HG02981 (cell line): ENCODE data around the gene TFAP2E.
A peak's percentile ranks its signal among the peaks of the same experiment; 100 is the strongest.

Experiments used
- ATAC-seq: cut with Tn5 transposase; IDR thresholded peaks from one replicate; pipeline ENCODE4 v1.9.1; 2021; ENCODE audit warnings: mild to moderate bottlenecking, moderate library complexity; ENCODE audit not compliant: unreplicated experiment

The TFAP2E gene

DNA sequence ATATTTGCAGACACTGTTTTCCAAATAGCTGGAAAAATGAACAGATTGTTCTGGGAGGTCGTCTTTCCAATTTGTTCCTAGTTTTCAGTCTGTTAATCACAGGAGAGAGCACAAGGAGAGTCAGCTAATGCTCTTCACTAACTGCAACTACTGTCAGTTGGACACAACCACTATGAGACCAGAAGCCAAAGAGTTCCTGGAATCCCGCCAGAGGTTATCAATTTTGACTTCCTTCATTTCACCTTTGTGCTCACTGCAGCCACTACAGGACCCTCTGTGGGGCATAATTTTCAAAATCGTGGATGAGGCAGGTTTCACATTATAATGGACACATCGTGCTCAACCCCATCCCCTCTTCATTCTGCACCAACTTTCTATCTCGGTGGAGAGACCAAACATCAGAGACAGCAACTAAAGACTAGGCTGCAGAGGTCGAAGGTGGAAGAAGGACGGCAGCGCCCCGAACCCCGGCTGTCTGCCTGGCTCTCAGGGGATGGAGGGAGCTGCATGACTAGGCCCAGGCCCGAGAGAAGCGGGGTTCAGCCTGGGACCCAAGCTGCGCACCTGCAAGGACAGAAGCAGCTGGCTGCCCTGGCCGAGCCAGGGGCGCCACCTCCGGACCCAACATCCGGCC, 16.5 kb upstream of the TFAP2E start:
- ATAC-seq = no peak

DNA sequence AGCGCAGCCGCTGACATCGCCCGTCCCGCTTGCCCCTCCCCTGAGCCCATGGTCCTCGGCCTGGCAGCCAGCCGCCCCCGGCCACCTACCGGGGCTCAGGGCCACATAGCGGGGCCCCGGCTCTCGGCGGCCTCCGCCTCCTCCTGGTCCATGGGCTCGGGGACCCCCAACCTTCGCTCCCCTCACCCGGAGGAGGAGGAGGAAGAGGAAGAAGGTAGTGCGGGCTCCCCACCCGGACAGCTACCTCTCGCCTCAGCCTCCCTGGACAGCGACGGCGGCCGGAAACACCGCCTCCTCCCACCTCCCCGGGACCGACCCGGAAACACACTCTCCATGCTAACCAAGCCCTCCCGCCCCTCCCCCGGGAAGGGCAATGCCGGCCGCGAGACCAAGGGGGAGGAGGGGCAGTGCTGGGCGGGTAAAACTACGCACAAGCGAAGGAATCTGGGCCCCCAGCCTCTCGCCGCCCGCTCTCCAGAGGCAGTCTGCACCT, 15.9 kb upstream of the TFAP2E start, which contains the start of gene KIAA0319L:
Gene KIAA0319L, minus strand, starts transcription at position 286 of the 493 bp plus-strand sequence. CDS start 2,912 bp downstream, outside the sequence.
- peak; percentile 71 for ATAC-seq

GRCh38 chr1:35557611-35558373, 15.3 kb upstream of the TFAP2E start, which contains the start of gene NCDN:
TSS of gene NCDN (plus strand) at chr1:35557799. CDS start at chr1:35558191, 392 bp downstream.
- peak; percentile 79 for ATAC-seq

DNA sequence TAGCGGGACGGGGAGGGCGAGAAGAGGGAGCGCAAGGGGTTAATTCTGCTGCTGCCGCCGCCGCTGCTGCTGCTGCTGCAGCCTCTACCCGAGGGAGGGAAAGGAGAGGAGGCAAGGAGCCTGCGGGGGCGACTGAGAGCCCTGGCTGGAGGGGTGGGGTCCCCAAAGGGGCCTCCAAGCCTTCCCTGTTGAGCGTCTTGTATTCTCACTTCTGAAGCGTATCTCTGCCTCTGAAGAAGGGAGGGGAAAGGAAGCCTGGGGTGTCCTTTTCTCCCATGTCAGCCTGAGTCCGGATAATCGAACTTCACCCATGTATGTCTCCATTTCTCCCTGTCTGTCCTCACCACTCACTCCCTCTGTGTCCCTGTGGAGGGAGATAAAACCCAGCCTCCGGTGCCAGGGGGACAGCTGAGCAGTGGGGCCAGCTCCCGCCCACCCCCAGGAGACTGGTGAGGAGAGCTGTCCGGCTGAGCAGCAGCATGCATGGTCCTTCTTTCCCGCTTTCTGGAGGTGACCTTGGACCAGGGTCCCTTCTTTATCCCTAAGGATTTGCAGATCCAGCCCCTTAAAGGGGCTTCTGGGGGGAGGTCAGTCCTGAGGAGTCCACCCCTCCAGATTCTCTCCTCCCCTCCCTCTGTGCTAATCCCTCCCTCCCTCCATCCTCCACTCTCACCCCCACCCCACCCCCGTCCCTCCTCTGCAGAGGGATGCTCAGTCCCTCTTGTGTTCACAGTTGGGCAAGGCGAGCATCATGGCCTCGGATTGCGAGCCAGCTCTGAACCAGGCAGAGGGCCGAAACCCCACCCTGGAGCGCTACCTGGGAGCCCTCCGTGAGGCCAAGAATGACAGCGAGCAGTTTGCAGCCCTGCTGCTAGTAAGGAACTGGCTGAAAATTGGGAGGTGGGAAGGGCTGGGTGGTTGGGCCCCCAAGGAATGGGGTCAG, 14.5 kb upstream of the TFAP2E start:
- ATAC-seq = no peak

DNA sequence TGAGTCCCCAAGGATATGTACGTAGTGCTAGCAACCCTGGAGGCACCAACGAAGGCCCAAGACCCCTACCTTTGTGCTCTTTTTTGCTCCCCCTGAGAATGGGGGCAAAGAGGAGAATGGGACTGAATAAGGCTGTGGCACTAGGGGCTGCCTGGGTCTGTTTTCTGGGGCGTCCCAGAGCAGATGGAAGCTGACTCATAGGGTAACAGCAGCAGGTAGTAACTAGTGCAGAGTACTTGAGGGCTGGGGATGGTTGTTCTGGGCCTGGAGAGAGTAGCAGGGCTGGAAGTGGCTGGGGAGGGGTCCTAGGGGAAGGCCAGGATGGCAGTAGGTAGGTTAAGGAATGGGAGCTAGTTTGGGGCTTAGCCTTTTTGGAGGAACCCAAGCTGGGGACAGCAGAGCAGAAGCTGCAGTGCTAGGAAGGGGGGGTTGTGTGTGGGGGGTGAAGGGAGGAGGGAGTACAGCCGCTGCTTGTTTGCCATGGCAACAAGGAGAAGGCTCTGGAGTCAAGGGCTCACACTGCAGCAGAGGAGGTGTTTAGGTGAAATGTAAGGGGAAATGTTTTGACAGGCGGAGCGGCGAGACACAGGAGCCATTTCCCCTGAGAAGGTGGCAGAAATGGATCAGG, 13.7 kb upstream of the TFAP2E start:
- no peak for ATAC-seq

DNA sequence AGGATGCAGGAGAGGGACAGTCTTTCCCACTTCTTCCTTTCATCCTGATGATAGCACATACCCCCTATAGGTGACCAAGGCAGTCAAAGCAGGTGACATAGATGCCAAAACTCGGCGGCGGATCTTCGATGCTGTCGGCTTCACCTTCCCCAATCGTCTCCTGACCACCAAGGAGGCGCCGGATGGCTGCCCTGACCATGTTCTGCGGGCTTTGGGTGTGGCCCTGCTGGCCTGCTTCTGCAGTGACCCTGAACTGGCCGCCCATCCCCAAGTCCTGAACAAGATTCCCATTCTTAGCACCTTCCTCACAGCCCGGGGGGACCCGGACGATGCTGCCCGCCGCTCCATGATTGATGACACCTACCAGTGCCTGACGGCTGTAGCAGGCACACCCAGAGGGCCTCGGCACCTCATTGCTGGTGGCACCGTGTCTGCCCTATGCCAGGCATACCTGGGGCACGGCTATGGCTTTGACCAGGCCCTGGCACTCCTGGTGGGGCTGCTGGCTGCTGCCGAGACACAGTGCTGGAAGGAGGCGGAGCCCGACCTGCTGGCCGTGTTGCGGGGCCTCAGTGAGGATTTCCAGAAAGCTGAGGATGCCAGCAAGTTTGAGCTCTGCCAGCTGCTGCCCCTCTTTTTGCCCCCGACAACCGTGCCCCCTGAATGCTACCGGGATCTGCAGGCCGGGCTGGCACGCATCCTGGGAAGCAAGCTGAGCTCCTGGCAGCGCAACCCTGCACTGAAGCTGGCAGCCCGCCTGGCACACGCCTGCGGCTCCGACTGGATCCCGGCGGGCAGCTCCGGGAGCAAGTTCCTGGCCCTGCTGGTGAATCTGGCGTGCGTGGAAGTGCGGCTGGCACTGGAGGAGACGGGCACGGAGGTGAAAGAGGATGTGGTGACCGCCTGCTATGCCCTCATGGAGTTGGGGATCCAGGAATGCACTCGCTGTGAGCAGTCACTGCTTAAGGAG, 12.6 kb upstream of the TFAP2E start:
- no peak for ATAC-seq

DNA sequence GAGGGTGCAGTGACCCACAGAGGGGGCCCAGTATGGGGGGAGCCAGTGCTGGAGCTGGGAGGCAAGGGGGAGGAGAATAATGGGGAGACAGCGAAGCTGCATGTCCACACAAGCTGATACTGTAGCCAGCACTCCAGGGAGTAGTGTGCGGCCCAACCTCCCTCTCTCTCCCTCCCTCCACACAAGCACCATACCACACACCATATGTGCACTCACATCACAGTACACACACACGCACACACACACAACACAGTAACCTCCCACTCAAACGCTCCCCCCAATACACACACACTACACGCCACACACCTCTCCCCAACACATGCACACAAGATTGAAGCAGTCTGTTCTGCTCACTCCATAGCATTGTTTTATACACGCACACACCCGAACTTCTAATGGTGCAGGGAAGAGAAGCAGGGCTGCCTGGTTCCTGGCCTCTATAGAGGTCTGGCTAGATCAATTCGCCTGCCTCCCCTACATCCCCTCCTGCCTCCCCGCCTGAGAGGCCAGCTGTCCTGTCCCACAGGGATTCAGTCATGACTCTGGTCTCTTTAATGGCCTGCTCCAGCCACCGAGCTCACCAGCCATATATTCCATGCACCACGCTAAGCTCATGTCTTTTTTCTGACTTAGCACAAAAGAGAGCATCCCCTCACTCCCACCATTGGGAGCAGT, 11.7 kb upstream of the TFAP2E start:
- ATAC-seq = no peak

DNA sequence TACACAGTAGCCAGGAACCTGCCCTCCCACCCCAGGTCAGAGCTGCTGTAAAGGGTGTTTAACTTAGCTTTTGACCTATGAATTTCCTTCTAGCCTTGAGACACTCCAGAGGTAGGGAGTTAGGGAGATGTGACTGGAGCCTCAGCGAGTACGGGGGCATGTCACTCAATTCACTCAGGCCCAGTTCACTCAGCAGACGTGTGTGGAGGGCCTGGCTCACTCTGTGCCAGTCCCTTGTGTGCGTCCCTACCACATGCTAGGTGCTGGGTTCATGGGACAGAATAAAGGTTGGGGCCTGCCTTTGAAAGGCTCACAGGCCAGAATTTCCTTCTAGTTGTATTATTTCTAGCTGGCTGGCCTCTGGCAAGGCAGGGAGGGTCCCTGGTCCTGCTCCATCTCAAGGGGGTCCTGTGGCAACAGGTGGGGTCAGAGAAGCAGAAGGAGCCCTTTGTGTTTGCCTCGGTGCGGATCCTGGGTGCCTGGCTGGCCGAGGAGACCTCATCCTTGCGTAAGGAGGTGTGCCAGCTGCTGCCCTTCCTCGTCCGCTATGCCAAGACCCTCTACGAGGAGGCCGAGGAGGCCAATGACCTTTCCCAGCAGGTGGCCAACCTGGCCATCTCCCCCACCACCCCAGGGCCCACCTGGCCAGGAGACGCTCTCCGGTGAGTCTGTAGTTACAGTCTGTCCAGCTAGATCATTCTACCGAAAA, 11.0 kb upstream of the TFAP2E start:
- no peak for ATAC-seq

DNA sequence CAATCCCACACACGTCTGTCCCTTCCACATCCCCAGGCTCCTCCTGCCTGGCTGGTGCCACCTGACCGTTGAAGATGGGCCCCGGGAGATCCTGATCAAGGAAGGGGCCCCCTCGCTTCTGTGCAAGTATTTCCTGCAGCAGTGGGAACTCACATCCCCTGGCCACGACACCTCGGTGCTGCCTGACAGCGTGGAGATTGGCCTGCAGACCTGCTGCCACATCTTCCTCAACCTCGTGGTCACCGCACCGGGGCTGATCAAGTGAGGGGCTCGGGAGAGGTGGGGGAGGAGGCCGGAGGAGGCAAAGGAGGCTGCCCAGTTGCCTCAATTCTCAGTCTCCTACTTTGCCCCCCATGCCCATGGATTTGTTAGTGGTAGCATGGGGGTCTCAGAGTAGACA, 9.9 kb upstream of the TFAP2E start:
- ATAC-seq = no peak

GRCh38 chr1:35564037-35564883, 8.9 kb upstream of the TFAP2E start:
- peak; percentile 48 for ATAC-seq

DNA sequence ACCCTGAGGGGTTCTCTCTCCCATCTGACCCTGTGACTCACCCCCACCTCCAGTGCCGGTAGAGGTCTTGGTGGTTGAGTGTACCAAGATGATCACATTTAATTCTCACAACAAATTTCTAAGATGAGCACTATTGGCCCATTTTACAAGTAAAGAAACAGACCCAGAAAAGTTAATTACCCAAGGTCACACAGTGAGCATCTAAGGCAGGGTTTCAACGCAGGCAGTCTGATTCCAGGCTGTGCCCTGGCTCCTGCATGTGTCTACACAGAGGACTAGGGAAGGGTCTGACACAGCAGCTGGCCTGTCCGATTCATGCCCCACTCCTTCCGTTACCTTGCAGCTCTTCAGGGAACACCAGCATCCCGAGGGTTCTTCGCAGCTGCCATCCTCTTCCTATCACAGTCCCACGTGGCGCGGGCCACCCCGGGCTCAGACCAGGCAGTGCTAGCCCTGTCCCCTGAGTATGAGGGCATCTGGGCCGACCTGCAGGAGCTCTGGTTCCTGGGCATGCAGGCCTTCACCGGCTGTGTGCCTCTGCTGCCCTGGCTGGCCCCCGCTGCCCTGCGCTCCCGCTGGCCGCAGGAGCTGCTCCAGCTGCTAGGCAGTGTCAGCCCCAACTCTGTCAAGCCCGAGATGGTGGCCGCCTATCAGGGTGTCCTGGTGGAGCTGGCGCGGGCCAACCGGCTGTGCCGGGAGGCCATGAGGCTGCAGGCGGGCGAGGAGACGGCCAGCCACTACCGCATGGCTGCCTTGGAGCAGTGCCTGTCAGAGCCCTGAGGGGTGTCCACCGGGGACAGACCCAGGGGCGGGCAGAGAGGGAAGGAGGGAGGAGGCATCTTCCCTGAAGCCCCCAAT, 8.0 kb upstream of the TFAP2E start:
- no peak for ATAC-seq

GRCh38 chr1:35565742-35566133, 7.4 kb upstream of the TFAP2E start:
- no peak for ATAC-seq

- no peak for ATAC-seq
Observed at GRCh38 chr1:35567947-35568558, 5.1 kb upstream of the TFAP2E start.

GRCh38 chr1:35568975-35569395, 4.1 kb upstream of the TFAP2E start:
- ATAC-seq = no peak

DNA sequence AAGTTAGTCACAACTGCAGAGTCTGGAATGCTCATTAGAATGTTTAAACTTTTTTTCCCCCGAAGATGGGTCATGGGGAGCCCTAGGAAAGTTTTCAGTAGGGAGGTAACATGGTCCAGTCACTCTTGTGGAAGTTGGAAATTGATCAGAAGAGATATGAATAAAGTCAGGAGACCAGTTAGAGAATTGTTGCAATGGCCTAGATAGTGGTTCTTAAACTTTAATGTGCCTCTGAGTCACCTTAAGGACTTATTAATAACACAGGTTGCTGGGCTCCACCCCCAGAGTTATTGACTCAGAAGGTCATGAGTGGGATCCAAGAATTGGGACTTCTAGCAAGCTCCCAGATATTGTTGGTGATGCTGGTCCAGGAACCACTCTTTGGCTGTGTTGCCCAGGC, 3.2 kb upstream of the TFAP2E start:
- no peak for ATAC-seq

- ATAC-seq = no peak
Observed at GRCh38 chr1:35570589-35571137, 2.5 kb upstream of the TFAP2E start.
